Thyroid gland (tissue), 4 donors: ENCODE data around the gene TMA7. TPM values are rescaled to one million over a fixed set of nuclear protein-coding genes. Genes with fewer than 3 reads are reported as not detected.

Source experiments
- DNase-seq, 2 donors: peaks; one replicate each; pipeline ENCODE4 v3.0.0-alpha.2; 2019
- H3K27ac ChIP-seq, 3 donors: fragments of 200-600 bp; sonication (generic); 1 replicate in 2 of 3; 2 replicates in 1 of 3; pipeline ENCODE4 v1.5.1; 2016 to 2019; ENCODE audit warnings: mild to moderate bottlenecking in 1 of 3, moderate library complexity in 1 of 3
- H3K27me3 ChIP-seq: fragments of 200-600 bp; sonication (generic); one replicate; pipeline ENCODE4 v1.5.1; 2019
- H3K36me3 ChIP-seq, 2 donors: fragments of 200-600 bp; sonication (generic); one replicate each; pipeline ENCODE4 v1.5.1; 2016 to 2019
- H3K4me1 ChIP-seq, 2 donors: fragments of 200-600 bp; sonication (generic); one replicate each; pipeline ENCODE4 v1.5.1; 2017 to 2019
- H3K4me3 ChIP-seq, 3 donors: fragments of 200-600 bp; sonication (generic); replicated peaks in 1 of 3; 1 replicate in 2 of 3; 2 replicates in 1 of 3; pipeline ENCODE4 v1.5.1; 2016; ENCODE audit warnings: mild to moderate bottlenecking in 1 of 3
- H3K9me3 ChIP-seq: fragments of 200-600 bp; sonication (generic); one replicate; pipeline ENCODE4 v1.5.1; 2017
- POLR2A ChIP-seq, 2 donors: fragments of 450-650 bp; IDR thresholded peaks; one replicate each; pipeline ENCODE4 v1.6.1; 2017; ENCODE audit warnings: antibody characterized with exemption in 2 of 2, mild to moderate bottlenecking in 2 of 2, moderate library complexity in 1 of 2
- WGBS, 2 donors: methylation state at CpG; one replicate each; pipeline ENCODE4 v1.1.5; 2017; 5-methylcytosine and 5-hydroxymethylcytosine counted together
- intact Hi-C: fragments of 100-400 bp; cut with DNase I; formaldehyde crosslinking; loops from one replicate; pipeline ENCODE4 v1.15.1; 2023
- total RNA-seq, 4 donors: library from RNA; depleted of rRNA; stranded (reverse); fragments of >200 nt; gene quantifications; one replicate each; pipeline ENCODE4 v1.2.3, GENCODE V29; 2016
- TF ChIP-seq, protein P1 (sequence below), 6 experiments: fragments of 200-600 bp in 3 of 6; fragments of 450-650 bp in 3 of 6; sonication (generic) in 3 of 6; IDR thresholded peaks; one replicate each; pipeline ENCODE4 v1.5.1; 2016 to 2019; ENCODE audit warnings: antibody characterized with exemption in 6 of 6, mild to moderate bottlenecking in 2 of 6, inconsistent platforms in 1 of 6, moderate library complexity in 1 of 6

The TMA7 gene
- total RNA-seq, 4 donors from 2014 or later: 133 to 413 (median 301) TPM

DNA sequence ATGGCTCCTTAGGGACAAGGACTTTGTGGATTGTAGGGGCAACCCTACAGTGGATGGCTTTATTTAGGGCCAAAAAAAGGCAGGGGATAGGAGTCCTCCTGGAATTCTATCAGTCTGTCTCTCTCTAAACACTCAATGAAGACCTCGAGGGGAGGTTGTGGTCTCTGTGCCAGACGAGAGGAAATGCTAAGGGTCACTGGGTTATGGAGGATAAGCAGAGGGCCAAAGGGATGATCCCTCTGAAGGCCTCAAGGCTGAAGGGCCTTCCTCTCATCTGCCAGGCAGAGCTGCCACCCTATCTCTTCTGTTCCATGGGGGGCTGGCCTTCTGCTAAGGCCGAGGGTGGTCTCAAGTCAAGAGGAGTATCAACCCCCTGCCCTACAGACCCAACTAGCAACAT lies 37.1 kb upstream of the TMA7 start:
- TF ChIP-seq, protein P1, sequence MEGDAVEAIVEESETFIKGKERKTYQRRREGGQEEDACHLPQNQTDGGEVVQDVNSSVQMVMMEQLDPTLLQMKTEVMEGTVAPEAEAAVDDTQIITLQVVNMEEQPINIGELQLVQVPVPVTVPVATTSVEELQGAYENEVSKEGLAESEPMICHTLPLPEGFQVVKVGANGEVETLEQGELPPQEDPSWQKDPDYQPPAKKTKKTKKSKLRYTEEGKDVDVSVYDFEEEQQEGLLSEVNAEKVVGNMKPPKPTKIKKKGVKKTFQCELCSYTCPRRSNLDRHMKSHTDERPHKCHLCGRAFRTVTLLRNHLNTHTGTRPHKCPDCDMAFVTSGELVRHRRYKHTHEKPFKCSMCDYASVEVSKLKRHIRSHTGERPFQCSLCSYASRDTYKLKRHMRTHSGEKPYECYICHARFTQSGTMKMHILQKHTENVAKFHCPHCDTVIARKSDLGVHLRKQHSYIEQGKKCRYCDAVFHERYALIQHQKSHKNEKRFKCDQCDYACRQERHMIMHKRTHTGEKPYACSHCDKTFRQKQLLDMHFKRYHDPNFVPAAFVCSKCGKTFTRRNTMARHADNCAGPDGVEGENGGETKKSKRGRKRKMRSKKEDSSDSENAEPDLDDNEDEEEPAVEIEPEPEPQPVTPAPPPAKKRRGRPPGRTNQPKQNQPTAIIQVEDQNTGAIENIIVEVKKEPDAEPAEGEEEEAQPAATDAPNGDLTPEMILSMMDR (IDR thresholded peaks at IDR 0.05): no peak
- no peak for TF ChIP-seq POLR2A (IDR thresholded peaks at IDR 0.05)
- 51 to 56% methylated on average over 2 to 3 of the region's 3 CpGs for WGBS, 2 donors
- Histone ChIP-seq H3K4me1 (peaks cover 6 to 20% of the 10 kb centered on the region in 2 donors), H3K27me3 (no peaks in the 10 kb centered on the region), H3K9me3 (no peaks in the 10 kb centered on the region), H3K27ac (peak overlapping the region; percentile 83 to 96 (median 89)), H3K36me3 (peaks cover 13 to 25% of the 10 kb centered on the region in 2 donors), H3K4me3 (no peak overlapping the region)
- intact Hi-C loops: loop anchor here (5.0 kb wide), 1 partner anchor 144 kb away; no protein-coding TSS in a partner anchor
- DNase-seq: peak in 1 of 2 donors; percentile 2

DNA sequence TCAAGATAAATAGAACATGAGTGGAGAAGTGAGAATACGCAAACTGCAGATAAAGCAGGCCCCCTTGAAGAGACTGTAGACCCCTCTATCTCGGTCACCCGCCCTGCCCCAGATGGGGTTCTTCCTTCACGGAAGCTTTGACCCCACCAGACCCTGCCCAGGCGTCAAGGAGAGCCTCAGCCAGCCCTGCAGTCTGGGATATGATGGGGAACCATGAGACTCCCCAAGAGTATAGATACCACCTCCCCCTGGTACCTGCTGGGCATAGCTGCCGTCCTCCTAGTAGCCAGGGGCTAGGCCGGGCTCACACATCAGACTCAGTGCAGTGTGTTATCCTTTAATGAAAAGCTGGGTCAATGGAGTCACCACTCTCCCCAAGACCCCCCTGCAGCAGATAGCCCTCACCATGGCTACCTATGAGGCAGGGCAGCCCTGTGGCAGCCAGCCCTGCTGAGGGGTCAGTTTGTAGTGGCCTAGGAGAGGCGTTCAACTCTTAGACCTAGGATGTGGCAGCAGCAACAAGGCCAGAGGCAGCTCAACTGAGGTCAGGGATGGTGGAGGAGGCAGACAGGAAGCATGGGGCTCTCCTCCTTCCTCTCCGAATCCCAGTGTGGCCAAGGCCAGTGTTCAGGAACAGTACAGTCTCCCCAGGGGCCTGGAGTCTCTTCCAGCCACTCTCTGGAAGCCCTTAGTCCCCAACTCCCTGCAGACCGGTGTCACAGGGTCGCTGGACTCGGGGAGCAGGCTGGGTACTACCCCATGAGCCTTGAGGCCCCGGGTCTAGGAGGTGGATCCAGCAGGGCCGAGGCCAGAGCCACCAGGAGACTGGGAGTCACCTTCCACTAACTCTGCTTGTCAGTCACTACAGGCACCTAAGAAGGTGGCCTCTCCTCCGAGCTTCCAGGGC lies 36.3 kb upstream of the TMA7 start:
- H3K27ac ChIP-seq: peak overlapping the region in 2 of 3 donors; percentile 83 to 89
- H3K9me3 ChIP-seq: no peaks in the 10 kb centered on the region
- peak in 1 of 2 donors; percentile 2 for DNase-seq
- 90 to 100% methylated on average over 5 to 10 of the region's 15 CpGs for WGBS, 2 donors
- H3K36me3 ChIP-seq: peaks cover 20 to 34% of the 10 kb centered on the region in 2 donors
- TF ChIP-seq POLR2A (IDR thresholded peaks at IDR 0.05): no peak
- TF ChIP-seq, protein P1 (IDR thresholded peaks at IDR 0.05): no peak
- peaks cover 6 to 20% of the 10 kb centered on the region in 2 donors for H3K4me1 ChIP-seq
- no peak overlapping the region for H3K4me3 ChIP-seq
- no peaks in the 10 kb centered on the region for H3K27me3 ChIP-seq
- intact Hi-C loops: loop anchor here (5.0 kb wide), 1 partner anchor 144 kb away; no protein-coding TSS in a partner anchor

DNA sequence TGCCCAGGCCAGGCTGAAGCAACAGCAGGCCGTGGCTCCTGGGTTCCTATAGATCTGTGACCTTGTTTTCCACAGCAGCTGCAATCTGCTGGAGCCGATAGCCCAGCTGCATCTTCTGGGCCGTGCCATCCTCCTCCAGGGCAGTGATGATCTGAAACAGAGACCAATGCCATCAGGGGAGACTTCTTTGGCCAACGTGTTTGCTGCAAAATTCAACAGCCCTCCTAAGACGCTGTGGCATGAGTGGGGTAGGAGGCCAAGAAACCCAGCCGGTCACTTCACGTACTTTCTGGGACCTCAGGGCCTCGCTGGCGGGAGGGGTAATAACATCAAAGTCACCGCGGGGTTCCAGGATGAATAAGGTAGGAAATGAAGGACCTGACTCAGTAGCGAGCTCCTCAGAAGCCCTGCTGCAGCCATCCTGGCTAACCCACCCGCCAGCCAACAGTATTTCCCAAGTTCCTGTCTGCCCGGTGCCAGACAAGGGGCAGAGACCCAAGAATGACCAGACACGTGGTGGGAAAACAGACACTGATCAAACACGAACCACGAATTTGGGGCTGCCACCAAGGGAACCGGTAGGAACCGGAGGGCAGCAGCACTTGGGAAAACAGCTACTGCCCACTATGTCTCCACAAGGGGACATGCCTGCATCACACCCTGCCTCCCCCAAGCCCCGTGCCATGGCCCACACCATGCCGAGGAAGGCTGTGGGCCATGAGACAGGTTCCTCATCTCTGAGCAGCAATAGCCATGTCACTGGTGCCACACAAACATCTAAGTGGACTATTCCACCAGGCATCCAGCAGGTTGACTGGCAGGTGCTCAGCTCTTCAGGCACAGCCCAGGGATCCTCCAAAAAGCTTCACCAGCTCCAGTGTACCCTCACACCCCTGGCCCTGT lies 35.4 kb upstream of the TMA7 start:
- H3K36me3 ChIP-seq: peaks cover 29 to 43% of the 10 kb centered on the region in 2 donors
- no peak overlapping the region for H3K4me3 ChIP-seq
- 86 to 91% methylated on average over 19 to 21 of the region's 21 CpGs for WGBS, 2 donors
- TF ChIP-seq, protein P1 (IDR thresholded peaks at IDR 0.05): no peak
- no peak for TF ChIP-seq POLR2A (IDR thresholded peaks at IDR 0.05)
- H3K4me1 ChIP-seq: peaks cover 6 to 20% of the 10 kb centered on the region in 2 donors
- H3K9me3 ChIP-seq: no peaks in the 10 kb centered on the region
- no peaks in the 10 kb centered on the region for H3K27me3 ChIP-seq
- DNase-seq: peak in 1 of 2 donors; percentile 30
- intact Hi-C loops: loop anchor here (5.0 kb wide), 1 partner anchor 143 kb away; no protein-coding TSS in a partner anchor
- H3K27ac ChIP-seq: no peak overlapping the region

DNA sequence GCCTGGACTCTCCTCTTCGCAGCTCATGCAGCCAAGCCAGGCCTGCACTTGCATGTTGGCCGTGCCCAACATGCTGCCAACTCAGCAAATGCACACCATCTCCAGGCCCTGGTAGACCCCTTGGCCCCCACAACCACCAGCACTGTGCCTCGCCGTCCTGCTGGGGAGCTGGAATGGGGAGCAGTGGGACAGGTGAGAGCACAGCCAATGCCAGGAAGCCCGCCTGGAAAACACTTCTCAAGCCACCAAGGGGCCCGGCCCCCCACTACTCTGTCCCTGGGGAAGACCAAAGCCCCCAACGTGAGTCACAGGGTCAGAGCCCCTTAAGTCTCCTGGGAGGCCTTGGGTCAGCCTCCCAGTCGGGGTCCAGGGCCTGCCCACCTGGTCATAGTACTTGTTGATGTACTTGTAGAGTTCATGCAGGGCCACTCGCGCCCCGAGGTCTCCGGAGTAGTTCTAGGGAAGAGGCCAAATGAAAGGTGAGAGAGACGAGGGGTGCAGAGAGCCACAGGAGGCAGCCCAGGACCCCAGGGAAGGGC lies 34.6 kb upstream of the TMA7 start:
- H3K36me3 ChIP-seq: peaks cover 34 to 50% of the 10 kb centered on the region in 2 donors
- 87 to 89% methylated on average over 8 to 12 of the region's 13 CpGs for WGBS, 2 donors

More for the DNA sequence above, 34.6 kb upstream of the TMA7 start:
- intact Hi-C loops: no loop called here
- no peak overlapping the region for H3K4me3 ChIP-seq
- H3K4me1 ChIP-seq: peaks cover 6 to 20% of the 10 kb centered on the region in 2 donors
- no peak overlapping the region for H3K27ac ChIP-seq
- no peaks in the 10 kb centered on the region for H3K27me3 ChIP-seq
- no peaks in the 10 kb centered on the region for H3K9me3 ChIP-seq
- no peak for TF ChIP-seq POLR2A (IDR thresholded peaks at IDR 0.05)
- TF ChIP-seq, protein P1 (IDR thresholded peaks at IDR 0.05): no peak
- peak in 1 of 2 donors; percentile 4 for DNase-seq
